Limb (tissue), 2 donors: ENCODE data around the gene PAQR9.

Source experiments
- DNase-seq, 2 donors: peaks; one replicate each; pipeline ENCODE4 v3.0.0-alpha.2; 2016; ENCODE audit errors: extremely low spot score in 2 of 2

PAQR9 gene

DNA sequence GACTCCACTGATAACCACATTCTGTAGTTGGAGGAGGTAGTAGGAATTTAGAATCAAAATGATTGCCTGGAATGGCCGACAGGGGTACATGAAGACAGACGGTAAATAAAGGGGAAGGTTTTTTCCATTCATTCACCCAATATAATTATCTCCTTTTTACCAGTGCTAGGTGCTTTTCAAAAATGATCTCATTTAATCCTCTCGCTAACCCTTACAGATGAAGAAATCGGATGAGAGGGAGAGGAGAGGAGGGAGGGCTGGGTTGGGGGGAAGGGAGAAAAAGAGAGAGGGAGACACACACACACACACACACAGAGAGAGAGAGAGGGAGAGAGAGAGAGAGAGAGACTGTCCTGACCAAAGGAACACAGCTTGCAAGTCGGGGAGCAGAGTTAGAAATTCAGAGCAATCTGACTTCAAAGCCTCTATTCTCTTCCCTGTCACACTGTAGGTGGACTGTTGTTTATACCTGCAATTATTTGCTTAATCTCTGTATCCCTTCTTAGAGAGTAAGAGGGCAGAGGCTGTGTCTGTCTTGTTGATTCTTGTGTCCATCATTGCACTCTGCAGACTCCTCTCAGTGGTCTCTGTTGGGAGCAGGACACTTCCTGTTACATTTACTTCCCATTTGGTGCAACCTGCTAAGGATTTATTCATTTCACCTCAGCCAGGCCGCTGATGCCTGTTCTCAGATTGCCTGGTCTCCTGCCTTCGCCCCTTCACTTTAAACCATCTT is 18.7 kb upstream of the PAQR9 start:
- no peak for DNase-seq

DNA sequence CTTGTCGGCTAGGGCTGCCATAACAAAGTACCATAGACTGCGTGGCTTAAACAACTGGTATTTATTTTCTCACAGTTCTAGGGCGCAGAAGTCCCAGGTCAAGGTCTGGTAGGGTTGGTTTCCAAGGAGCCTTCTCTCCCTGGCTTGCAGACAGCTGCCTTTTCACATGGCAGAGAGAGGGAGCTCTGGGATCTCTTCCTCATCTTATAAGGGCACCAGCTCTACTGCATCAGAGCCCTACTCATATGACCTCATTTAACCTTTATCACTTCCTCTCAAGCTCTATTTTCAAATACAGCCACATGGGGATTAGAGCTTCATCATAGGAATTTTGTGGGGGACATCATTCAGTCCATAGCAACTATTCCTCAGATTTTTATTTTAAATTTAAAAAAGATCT is 17.6 kb upstream of the PAQR9 start:
- no peak for DNase-seq

DNA sequence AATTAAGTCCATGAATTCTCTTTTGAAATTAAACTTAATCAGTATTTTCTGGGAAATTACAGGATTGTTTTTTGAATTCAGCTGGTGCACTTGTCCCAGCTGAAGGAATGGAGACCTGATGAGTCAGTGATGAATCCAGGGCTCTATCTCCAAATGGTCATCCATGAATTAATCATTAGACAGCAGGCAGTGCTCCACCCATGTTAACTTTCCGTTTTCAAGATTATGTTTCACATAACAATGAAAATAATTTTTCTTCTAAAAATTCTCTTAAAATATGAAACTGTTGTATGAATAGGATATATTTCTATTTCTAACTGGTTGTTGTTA is 13.9 kb upstream of the PAQR9 start:
- no peak for DNase-seq

DNA sequence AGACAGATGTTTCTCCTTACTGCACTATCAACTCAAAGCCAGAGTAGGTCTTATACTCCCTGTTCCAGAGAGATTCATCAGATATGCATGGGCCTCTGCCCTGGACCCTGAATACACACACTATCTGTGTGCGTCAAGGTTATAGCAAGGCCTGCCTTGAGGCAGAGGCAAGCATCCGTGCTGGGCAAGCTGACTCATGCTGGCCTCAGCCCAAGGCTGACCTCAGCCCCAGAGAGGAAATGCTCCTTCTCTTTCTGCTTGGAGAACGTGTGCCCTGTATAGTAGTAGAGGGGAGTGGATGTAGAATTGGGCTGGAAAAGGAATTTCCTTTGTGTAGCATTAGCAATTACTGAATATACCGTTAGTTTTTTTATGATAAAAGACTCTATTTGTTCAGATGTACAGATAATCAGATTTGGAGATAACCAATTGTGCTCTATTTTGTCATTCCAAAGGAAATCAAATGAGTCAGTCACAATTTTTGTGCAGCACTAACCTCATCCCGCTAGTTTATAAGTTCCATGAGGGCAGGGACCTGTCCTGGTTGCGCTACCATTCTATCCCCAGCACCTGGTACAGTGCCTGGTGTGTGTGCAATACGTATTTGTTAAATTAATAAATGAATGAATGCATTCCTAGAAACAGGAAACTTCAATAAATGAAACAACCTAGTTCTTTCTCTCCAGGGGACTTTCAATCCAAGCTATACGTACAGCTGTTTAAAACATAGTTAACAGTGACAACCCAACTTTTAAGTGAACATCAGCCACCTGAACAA is 13.3 kb upstream of the PAQR9 start:
- DNase-seq = peak in 1 of 2 donors; percentile 43

DNA sequence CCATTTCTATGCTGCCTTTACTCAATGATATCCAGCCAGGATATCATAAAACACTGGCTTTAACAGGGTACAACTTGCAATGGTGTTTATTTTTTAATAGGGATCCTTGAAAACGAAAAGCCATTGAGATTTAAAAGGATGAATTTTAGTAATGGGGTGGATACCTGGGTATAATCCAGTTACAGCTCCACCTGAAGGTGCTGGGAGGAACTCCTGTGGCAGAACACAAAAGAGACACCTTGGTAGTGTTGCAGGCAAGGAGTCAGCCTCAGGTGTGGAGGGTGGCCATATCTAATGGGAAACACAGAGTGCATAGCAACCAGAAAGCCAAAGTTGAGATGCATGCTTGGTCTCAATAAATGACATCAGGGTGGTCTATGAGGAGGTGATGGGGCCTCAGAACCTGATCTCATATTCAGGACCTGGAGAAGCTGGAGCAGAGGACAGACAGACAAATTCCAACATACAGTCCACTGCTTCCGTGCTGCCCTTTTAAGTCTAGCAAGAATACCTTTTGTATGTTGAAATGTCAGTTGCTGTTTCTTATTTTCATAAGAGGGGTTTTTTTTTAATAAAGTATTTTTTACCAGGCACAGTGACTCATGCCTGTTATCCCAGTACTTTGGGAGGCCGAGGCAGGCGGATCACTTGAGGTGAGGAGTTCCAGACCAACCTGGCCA is 12.0 kb upstream of the PAQR9 start:
- no peak for DNase-seq

DNA sequence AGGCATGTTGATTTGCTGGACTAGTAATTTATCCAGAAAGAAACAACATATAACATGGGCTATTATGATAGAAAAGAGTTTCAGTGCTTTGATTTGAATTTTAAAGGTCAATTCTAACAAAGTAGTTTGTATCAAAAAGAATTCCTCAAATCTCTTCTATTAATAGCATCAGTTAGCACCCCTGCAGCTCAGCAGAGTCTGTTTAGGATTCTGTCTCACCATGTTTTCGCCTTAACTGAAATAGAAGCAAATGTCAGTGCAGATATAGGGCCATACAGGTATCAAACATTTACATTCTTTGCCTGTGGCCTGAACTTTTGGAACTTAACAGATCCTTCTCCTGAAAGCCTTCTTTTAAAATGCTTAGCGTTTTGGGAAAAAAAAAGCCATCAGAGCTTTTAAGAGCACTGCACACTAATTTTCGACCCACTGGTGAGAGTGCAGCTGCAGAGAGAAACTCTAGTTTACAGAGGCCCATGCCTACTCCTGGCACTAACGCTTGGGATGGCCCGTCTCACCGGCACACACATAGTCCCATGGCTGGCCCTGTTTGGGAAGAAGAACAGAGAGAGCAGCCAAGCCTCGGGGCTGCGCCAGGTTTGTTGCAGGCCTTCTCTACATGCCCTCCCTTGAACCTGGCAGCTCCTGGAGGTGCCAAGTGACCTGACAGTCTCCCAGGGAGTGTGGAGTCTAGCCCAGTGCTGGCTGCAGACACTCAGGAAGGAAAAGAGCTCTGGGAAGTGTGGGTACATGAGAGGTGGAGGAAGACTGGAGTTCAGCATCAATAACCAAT is 9.9 kb upstream of the PAQR9 start:
- DNase-seq = no peak

DNA sequence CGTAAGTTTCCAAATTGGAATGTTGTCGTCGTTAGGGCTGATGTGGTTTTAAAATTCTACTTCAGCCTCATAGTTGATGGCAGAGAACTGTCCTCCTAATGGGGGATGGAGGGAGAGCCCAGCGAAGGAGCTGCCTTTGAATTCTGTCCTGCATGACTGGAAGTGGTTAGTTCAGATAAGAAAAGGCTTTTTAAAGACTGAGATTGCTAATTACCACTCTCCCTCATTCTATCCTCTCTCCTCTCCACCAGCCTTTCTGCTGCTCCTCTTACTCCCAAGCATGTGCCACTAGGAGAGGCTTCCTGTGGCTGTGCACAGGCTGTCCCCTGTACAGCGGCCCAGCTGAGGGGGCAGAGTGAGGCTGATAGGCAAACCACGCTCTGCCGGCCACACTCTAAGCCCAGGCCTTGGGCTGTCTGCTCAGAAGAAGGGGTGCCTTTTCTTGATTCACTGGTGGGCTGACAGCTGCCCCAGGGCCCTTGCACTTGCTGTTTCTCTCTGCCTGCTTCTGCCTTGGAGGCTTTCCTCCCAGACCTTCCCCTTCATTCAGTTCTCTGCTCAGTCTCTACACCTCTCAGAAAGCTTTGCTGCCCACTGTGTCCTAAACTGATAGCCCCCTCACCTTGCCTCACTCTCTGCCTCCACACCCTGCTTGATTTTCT is 8.7 kb upstream of the PAQR9 start:
- no peak for DNase-seq

DNA sequence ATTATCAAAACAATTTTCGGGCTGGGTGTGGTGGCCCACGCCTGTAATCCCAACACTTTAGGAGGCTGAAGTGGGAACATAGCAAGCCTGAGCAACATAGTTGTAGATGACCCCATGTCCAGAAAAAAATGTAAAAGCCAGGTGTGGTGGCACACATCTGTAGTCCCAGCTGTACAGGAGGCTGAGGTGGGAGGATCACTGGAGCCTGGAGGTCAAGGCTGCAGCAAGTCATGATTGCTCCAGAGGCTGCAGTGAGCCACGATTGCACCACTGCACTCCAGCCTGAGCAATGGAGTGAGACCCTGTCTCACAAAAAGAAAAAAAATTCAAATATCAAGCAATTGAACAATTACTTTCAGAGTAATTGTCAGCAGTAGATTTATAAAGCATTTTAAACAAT is 8.0 kb upstream of the PAQR9 start:
- no peak for DNase-seq

DNA sequence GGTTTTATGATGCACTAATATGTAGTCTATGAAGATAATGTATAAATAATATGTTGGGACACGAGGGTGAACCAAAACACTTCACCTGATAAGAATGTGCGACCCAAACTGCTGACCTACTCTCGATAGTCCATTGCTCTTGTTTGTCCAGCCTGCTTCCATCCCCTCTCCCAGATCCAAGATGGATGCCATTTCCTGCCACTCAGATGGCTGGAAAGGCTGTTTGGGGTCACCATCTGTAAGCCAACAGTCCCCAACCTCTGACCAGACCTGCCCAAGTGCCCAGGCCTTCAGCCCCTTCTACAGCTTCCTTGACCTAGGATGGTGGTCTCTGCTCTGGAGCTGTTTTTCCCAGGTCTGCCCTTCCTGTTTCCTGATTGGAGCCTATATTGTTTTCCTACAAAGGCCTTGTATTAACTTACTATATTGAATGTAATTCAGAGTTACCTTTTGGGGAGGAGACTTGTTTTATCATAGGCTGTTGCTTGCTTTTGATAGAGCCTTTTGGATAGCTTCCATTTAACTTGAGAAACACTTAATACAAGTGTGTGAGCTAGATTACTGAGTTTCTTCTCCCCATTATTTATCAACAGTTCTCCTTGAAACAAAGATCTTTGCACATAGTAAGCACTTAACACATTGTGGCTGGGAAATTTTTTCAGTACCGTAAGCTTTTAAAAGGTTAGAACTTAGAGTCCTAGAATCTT is 5.0 kb upstream of the PAQR9 start:
- DNase-seq = no peak

DNA sequence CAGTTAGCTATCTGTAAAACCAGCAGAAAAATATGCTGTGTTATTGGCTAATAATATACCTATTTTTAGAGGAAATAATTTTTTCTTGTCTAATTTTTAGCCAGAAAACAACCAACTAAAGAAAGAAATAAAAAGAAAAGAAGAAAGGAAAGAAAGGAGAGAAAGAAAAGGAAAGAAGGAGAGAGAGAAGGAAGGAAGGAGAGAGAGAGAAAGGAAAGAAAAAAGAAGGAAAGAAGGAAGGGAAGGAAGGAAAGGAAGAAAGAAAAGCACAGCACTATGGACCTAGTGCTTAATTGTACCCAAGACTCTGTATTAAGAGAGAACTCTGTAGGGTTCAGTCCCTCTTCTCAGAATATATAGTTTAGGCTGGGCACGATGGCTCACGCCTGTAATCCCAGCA is 3.3 kb upstream of the PAQR9 start:
- DNase-seq = no peak

DNA sequence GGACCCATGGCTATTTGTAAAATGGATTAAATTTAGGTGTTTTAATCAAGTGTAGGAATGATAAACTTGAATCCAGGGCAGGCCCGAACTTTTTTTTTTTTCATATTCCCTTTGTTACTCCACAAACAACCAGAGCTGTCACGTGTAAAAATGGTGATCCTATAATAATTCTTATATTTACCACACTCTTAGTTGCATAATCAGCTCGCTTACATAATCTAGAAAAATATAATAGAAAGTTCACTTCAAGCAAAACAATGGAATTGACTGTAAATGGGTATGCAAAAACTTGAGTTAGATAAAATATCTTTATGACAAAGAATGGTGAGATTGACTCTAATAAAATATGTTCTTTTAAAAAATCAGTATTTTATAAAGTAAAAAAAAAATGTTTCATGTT is 2.1 kb upstream of the PAQR9 start:
- DNase-seq = no peak

DNA sequence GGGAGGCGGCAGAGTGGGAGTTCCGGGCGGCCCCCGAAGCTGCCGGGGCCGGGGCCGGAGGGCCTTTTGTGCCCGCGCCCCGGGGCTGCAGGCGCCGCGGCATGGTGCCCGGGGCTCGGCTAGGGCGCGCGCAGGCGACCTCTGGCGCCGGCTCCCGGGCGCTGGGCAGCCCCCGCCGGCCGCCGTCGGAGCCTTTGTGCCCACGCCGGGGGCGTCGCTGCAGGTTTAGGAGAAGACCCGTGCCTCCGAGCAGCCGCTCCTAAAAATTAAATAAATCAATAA is 299 bp downstream of the PAQR9 start:
- DNase-seq = no peak

DNA sequence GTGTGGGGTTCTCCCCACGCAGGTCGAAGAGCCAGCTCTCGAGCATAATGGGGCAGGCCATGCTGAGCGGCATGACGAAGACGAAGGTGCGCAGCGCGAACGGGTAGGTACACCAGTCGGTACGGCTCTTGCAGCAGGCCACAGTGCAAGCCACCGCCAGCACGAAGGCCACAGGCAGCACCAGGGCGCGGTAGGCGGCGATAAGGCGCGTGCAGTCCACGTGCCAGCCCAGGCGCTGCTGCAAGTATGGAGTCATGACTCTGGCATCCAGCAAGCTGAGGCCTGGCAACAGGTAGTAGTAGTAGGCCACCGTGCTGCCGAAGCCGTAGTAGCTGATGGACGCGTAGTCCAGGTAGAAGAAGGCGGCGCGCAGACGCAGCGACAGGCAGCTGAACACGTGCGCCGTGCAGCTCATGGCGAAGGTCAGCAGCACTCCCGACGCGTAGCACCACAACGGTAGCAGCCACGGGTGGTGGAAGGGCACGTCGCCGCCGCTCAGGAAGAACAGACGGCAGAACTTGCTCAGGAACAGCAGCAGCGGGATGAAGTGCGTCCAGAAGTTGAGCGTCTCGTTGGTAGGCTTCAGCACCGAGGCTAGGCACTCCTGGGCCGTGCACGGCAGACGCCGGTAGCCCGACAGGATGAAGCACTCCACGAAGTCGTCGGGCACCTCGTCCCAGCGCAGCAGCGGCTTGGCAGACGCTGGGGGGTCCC is 797 bp downstream of the PAQR9 start:
- peak in 1 of 2 donors; percentile 52 for DNase-seq

DNA sequence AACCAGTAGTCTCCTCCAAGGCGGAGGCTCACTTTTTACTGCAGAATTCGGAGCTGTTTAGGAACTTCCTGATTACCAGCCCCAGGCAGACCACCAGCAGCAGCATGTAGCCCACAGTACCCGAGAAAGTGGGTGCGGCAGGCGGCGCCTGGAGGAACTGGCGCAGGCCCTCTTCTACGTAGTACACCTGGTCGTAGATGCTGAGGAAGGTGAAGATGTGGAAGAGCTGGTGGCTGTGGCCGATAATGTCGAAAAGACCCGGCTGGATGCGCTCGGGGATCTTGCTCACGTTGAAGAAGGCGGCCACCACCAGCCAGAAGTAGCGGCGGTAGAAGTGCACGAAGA is 1.3 kb downstream of the PAQR9 start:
- no peak for DNase-seq

DNA sequence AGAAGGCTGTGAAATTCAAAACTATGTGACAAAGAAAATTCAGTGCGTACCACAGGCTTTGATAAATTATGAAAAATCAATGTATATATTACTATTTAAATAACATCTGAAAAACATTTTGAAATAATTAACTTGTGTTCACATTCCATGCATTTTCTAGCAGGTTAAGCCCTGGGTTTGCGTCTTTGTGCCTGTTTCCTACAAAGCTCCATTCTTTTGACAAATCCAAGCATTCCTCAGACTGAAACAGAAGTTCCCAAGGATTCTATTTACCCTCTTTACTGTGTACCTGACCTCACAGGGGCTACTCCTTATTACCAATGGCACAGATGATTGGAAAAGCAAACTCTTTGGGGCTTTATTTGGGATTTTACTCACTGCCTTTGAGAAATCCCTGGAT is 1.9 kb downstream of the PAQR9 start:
- DNase-seq = no peak

DNA sequence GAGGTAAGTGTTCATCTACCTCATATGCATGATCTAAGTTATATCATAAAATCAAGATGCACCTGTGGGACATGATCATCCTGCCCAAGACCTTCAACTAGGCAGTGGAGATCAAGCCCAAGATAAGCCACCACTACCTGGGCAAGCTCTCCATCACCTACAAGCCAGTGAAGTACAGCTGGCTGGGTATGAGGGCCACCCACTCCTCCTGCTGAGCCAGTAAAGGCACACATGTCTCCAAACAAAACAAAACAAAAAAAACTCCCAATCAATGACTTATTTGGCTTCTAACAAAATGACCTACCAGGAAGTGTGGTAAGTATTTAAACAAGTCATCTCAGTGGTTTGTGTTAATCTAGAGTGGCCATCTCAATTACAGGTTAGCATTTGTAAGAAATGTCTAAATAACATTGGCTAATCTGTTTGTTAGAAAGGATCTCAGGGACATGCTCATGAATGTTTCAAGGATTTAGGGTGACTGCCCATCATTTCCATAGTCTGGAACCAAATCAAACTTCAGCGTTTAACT is 3.1 kb downstream of the PAQR9 start:
- no peak for DNase-seq

DNA sequence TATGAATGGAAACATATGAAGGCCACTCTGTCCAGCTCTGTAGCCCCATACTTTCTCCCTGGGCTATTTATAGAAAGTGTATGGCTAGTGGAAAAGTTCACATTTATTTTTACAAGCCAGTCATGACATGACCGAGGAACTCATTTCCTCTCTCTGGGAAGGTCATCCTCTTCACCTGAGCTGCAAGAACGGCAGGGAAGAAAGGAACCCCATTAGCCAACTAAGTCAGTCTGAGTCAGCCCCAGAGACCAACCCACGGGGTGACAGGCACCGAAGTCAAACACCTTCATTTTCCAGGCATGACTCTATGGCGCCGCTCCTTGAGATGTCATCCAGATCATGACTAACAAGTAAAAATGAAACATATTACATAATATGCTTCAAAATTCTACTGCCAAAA is 4.8 kb downstream of the PAQR9 start:
- no peak for DNase-seq

DNA sequence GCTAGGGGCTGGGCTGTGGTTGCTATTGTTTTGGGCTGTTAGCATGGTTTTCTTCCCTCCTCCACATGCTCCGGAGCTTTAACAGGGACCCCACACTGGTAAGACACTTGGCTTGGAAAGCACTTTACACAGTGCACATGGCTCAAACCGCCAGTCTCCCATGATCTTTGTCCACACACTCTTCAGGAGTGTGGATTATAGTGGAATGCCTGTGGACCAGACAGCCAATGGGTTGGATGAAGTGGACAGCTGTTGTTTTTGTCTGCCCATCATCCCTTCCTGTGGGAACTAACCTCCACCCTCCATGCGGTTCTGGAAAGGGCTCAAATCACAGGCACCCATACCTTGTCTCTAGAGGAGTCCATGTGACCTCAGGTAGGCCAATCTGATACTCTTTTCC is 10.0 kb downstream of the PAQR9 start:
- DNase-seq = no peak

DNA sequence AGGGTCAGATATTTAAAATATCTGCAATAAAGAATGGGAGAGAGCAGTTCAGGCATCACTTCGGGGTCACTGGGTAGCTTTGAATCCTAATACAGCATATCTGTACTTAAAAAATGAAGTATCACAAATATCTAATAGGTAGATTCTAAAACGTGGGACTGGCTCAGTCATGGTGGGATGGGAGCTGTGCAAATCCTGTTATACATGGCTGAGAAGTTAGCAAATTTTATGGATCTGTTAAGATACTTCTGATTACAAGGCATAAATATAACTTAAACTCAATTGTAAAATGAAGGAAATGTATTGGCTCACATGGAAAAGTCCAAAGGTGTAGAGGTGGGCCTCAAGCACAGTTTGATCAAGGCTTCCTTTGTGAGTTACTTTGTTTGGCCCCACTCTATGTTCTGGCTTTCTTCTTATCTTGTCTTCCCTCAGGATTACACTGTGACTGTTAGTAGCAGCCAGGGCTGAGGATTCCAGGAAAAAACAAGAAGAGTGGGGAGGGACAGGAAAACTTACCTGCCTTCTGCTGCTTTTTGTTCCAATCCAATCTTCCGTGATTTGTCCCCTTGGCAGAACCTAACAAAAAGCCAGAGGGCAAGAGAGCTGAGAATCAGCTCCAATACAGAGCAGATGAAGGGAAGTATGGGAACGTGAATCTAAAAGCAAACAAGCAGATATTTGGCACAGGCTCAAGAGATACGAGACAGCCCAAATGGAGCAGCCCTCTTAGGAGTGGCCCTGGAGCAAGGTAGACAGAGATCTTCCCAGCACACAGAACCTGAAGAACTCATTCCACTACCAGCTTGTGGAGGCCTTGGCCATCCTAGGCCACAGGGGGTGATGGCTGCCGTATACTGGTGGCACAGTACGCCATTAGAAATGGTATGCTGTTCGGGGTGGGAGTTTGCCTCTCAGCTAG is 10.9 kb downstream of the PAQR9 start:
- no peak for DNase-seq
